Mesenchymal stem cell (in vitro differentiated cells and primary cell): Measurements from ENCODE around the gene PNPLA1.

Experiments
- DNase-seq: peaks from one replicate; pipeline ENCODE4 v3.0.0-alpha.2; 2013
- H2AFZ ChIP-seq: one replicate; pipeline ENCODE4 v1.6.1; 2013; ENCODE audit warnings: low read depth, mild to moderate bottlenecking, control low read depth, inconsistent platforms, low read length, moderate library complexity
- H2AK5ac ChIP-seq: 2 replicates; pipeline ENCODE4 v1.6.1; 2013; ENCODE audit warnings: low read length, moderate library complexity, mild to moderate bottlenecking, inconsistent platforms; ENCODE audit not compliant: severe bottlenecking
- H2BK120ac ChIP-seq: one replicate; pipeline ENCODE4 v1.6.1; 2013; ENCODE audit warnings: low read depth, mild to moderate bottlenecking, inconsistent platforms, low read length, moderate library complexity
- H2BK12ac ChIP-seq, 2 experiments: one replicate each; pipeline ENCODE4 v1.6.1; 2013; ENCODE audit warnings: inconsistent platforms in 2 of 2, low read length in 2 of 2, mild to moderate bottlenecking in 2 of 2, moderate library complexity in 2 of 2, control low read depth in 1 of 2
- H2BK15ac ChIP-seq: one replicate; pipeline ENCODE4 v1.6.1; 2013; ENCODE audit warnings: mild to moderate bottlenecking, low read depth, inconsistent platforms; ENCODE audit not compliant: poor library complexity, severe bottlenecking
- H2BK5ac ChIP-seq: 2 replicates; pipeline ENCODE4 v1.6.1; 2013; ENCODE audit warnings: low read depth, mild to moderate bottlenecking, low read length, control low read depth, inconsistent platforms; ENCODE audit not compliant: poor library complexity, severe bottlenecking
- H3K14ac ChIP-seq, 2 experiments: one replicate each; pipeline ENCODE4 v1.6.1; 2013; ENCODE audit warnings: inconsistent platforms in 2 of 2, low read length in 2 of 2, control low read depth in 1 of 2, mild to moderate bottlenecking in 1 of 2, moderate library complexity in 1 of 2
- H3K18ac ChIP-seq, 2 experiments: one replicate each; pipeline ENCODE4 v1.6.1; 2013; ENCODE audit warnings: inconsistent platforms in 2 of 2, low read length in 2 of 2, control low read depth in 1 of 2, low read depth in 1 of 2, mild to moderate bottlenecking in 1 of 2
- H3K23ac ChIP-seq, 2 experiments: one replicate each; pipeline ENCODE4 v1.6.1; 2013; ENCODE audit warnings: inconsistent platforms in 2 of 2, low read length in 2 of 2, mild to moderate bottlenecking in 2 of 2, moderate library complexity in 2 of 2, control low read depth in 1 of 2
- H3K27ac ChIP-seq: 2 replicates; pipeline ENCODE4 v1.5.1; 2013; ENCODE audit warnings: mild to moderate bottlenecking, moderate library complexity, low read length, control low read depth, inconsistent platforms; ENCODE audit not compliant: poor library complexity, severe bottlenecking
- H3K27me3 ChIP-seq, 2 experiments: 2 replicates each; pipeline versions ENCODE4 v1.6.1 to v1.7.0; 2013; ENCODE audit warnings: low read length in 2 of 2, mild to moderate bottlenecking in 2 of 2, moderate library complexity in 2 of 2, control low read depth in 1 of 2, inconsistent platforms in 1 of 2; ENCODE audit not compliant: control insufficient read depth in 1 of 2, insufficient read depth in 1 of 2
- H3K36me3 ChIP-seq, 2 experiments: 2 replicates each; pipeline versions ENCODE4 v1.6.1 to v1.7.0; 2013; ENCODE audit warnings: low read length in 2 of 2, control low read depth in 1 of 2, inconsistent platforms in 1 of 2, low read depth in 1 of 2, mild to moderate bottlenecking in 1 of 2; ENCODE audit not compliant: insufficient read depth in 2 of 2, control insufficient read depth in 1 of 2
- H3K4ac ChIP-seq, 2 experiments: one replicate each; pipeline ENCODE4 v1.6.1; 2013; ENCODE audit warnings: inconsistent platforms in 2 of 2, low read length in 2 of 2, mild to moderate bottlenecking in 2 of 2, moderate library complexity in 2 of 2, control low read depth in 1 of 2, low read depth in 1 of 2
- H3K4me1 ChIP-seq: 2 replicates; pipeline ENCODE4 v1.6.1; 2013; ENCODE audit warnings: low read depth, low read length, control low read depth; ENCODE audit not compliant: control insufficient read depth, insufficient read depth
- H3K4me2 ChIP-seq: 2 replicates; pipeline ENCODE4 v1.6.1; 2013; ENCODE audit warnings: low read length, mild to moderate bottlenecking, inconsistent platforms; ENCODE audit not compliant: poor library complexity, severe bottlenecking
- H3K4me3 ChIP-seq, 2 experiments: 2 replicates each; pipeline versions ENCODE4 v1.5.1 to v1.7.0; 2013; ENCODE audit warnings: low read length in 2 of 2, mild to moderate bottlenecking in 2 of 2, control low read depth in 1 of 2, low read depth in 1 of 2; ENCODE audit not compliant: insufficient read depth in 1 of 2
- H3K79me1 ChIP-seq: replicated peaks from 2 replicates; pipeline ENCODE4 v1.6.1; 2013; ENCODE audit warnings: mild to moderate bottlenecking, control low read depth, low read length, inconsistent platforms; ENCODE audit not compliant: poor library complexity, severe bottlenecking
- H3K9ac ChIP-seq: 2 replicates; pipeline ENCODE4 v1.7.0; 2013; ENCODE audit warnings: mild to moderate bottlenecking, low read length, moderate library complexity
- H3K9me3 ChIP-seq: 2 replicates; pipeline ENCODE4 v1.7.0; 2013; ENCODE audit warnings: mild to moderate bottlenecking, low read length; ENCODE audit not compliant: control insufficient read depth
- H4K8ac ChIP-seq: one replicate; pipeline ENCODE4 v1.6.1; 2013; ENCODE audit warnings: inconsistent platforms, mild to moderate bottlenecking, low read length, moderate library complexity
- H4K91ac ChIP-seq: one replicate; pipeline ENCODE4 v1.6.1; 2013; ENCODE audit warnings: mild to moderate bottlenecking, low read length, inconsistent platforms
- WGBS: methylation state at CpG from one replicate; pipeline ENCODE4 v1.1.7; 2013; ENCODE audit warnings: mixed read lengths; 5-methylcytosine and 5-hydroxymethylcytosine counted together

PNPLA1 gene

DNA sequence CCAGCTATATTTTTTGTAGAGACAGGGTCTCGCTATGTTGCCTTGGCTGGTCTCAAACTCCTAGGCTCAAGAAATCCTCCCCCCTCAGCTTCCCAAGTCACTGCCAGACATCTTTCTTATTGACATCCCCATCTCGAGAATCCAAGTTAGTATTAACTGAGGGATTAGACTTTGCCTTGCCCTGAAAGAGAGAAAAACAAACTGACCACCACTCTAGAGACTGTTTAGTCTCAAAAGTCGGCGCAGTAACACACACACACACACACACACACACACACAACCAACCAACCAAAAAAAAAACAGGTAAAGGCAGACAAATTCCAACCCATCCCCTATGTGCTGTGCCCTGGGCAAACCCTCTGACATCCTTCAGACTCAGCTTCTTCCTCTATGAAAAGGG is 27.2 kb upstream of the PNPLA1 start:
- H3K36me3 ChIP-seq = no peaks in the 10 kb centered on the region
- no peak overlapping the region for H3K4ac ChIP-seq
- H3K4me2 ChIP-seq = no peak overlapping the region
- H3K9me3 ChIP-seq = no peaks in the 10 kb centered on the region
- no peak overlapping the region for H2BK120ac ChIP-seq
- no peak overlapping the region for H3K14ac ChIP-seq
- 73% methylated on average over 4 of the region's 4 CpGs for WGBS
- no peaks in the 10 kb centered on the region for H3K79me1 ChIP-seq
- no peaks in the 10 kb centered on the region for H3K4me1 ChIP-seq
- H3K23ac ChIP-seq = no peak overlapping the region
- no peak for DNase-seq
- peaks cover 0 to 6% of the 10 kb centered on the region in 2 experiments for H3K27me3 ChIP-seq
- no peak overlapping the region for H2AK5ac ChIP-seq
- no peak overlapping the region for H2BK15ac ChIP-seq
- H3K4me3 ChIP-seq = no peak overlapping the region
- no peak overlapping the region for H2AFZ ChIP-seq
- no peak overlapping the region for H3K9ac ChIP-seq
- no peak overlapping the region for H4K8ac ChIP-seq
- no peak overlapping the region for H2BK12ac ChIP-seq
- no peak overlapping the region for H3K27ac ChIP-seq
- H2BK5ac ChIP-seq = no peak overlapping the region
- H3K18ac ChIP-seq = no peak overlapping the region
- H4K91ac ChIP-seq = no peak overlapping the region

DNA sequence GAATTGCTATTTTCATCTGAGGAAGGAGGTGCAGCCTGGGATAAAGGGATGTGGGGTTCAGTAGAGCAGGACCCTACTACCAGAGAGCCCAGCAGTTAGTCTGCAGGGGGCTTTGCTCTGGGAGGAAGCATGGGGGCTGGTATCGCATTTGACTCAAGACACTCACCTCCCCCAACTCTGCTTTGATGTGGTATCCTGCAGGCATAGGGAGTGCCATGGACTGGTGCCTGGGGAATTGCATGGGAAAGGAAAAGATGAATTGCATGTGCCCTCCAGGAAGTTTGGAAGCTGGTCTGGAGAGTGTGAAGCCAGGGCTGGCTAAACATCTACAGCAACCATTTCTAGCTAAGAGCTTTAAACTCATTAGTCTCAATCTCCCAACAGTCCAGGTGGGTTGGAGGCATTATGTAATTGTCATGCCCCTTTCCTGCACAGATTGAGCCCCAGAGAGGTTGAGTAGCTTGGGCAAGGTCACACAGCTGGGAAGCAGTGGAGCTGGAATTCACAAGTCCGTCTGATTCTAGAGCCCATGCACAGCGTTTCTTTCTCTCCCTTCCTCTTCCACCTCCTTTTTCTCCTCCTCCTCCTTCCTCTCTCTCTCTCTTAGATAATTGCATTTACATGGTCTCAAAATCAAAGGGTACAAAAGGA is 26.2 kb upstream of the PNPLA1 start:
- H4K91ac ChIP-seq = no peak overlapping the region
- H3K4me1 ChIP-seq = peaks cover 2% of the 10 kb centered on the region
- no peaks in the 10 kb centered on the region for H3K9me3 ChIP-seq
- H3K14ac ChIP-seq = no peak overlapping the region
- H2AFZ ChIP-seq = no peak overlapping the region
- no peak for DNase-seq
- no peak overlapping the region for H3K27ac ChIP-seq
- no peak overlapping the region for H3K4me2 ChIP-seq
- H2BK15ac ChIP-seq = no peak overlapping the region
- H3K27me3 ChIP-seq = peaks cover 0 to 6% of the 10 kb centered on the region in 2 experiments
- H3K9ac ChIP-seq = no peak overlapping the region
- no peaks in the 10 kb centered on the region for H3K36me3 ChIP-seq
- no peaks in the 10 kb centered on the region for H3K79me1 ChIP-seq
- H4K8ac ChIP-seq = no peak overlapping the region
- H3K23ac ChIP-seq = no peak overlapping the region
- no peak overlapping the region for H2BK120ac ChIP-seq
- H2BK12ac ChIP-seq = no peak overlapping the region
- H3K18ac ChIP-seq = no peak overlapping the region
- no peak overlapping the region for H3K4ac ChIP-seq
- 40% methylated on average over 1 of the region's 3 CpGs for WGBS
- no peak overlapping the region for H3K4me3 ChIP-seq
- H2AK5ac ChIP-seq = no peak overlapping the region
- H2BK5ac ChIP-seq = no peak overlapping the region

DNA sequence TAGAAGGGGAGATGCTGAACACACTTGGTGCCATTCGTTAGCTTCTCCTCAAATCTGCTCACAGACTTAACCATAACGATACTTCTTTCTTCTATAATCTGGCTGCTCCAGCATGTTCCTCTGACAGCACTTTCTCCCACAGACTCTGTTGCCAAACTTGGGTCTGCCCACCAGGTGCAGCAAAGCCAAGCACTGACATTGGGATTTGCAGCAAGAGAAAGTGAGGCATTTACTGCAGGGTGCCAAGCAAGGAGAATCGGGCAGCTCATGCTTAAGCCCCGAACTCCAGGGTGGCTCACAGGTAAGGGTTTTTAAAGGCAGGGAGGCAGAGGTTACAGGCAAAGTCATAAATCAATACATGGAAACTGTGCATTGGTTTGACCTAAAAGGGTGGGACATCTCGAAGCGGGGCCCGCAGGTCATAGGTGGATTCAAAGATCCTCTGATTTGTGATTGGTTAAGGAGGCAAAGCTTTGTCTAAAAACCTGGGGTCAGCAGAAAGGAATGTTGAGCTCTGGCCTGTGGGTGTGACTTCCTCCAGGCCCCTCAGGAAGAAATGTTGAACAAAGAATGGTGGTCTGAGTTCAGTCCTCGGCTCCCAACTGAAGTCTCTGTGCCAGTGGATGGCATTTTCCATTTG is 25.1 kb upstream of the PNPLA1 start:
- H3K79me1 ChIP-seq = no peaks in the 10 kb centered on the region
- H3K27me3 ChIP-seq = peaks cover 0 to 6% of the 10 kb centered on the region in 2 experiments
- no peak overlapping the region for H3K14ac ChIP-seq
- no peak overlapping the region for H2BK15ac ChIP-seq
- H2BK12ac ChIP-seq = no peak overlapping the region
- H2AK5ac ChIP-seq = no peak overlapping the region
- H3K18ac ChIP-seq = no peak overlapping the region
- peak overlapping the region; percentile 21 for H2AFZ ChIP-seq
- H3K27ac ChIP-seq = no peak overlapping the region
- H4K8ac ChIP-seq = no peak overlapping the region
- no peak overlapping the region for H4K91ac ChIP-seq
- H2BK120ac ChIP-seq = no peak overlapping the region
- H3K23ac ChIP-seq = no peak overlapping the region
- no peak overlapping the region for H2BK5ac ChIP-seq
- H3K9ac ChIP-seq = no peak overlapping the region
- no peak overlapping the region for H3K4ac ChIP-seq
- H3K4me3 ChIP-seq = no peak overlapping the region
- H3K9me3 ChIP-seq = no peaks in the 10 kb centered on the region
- H3K36me3 ChIP-seq = no peaks in the 10 kb centered on the region
- peaks cover 3% of the 10 kb centered on the region for H3K4me1 ChIP-seq
- WGBS = 70% methylated on average over 8 of the region's 8 CpGs
- no peak overlapping the region for H3K4me2 ChIP-seq
- no peak for DNase-seq

DNA sequence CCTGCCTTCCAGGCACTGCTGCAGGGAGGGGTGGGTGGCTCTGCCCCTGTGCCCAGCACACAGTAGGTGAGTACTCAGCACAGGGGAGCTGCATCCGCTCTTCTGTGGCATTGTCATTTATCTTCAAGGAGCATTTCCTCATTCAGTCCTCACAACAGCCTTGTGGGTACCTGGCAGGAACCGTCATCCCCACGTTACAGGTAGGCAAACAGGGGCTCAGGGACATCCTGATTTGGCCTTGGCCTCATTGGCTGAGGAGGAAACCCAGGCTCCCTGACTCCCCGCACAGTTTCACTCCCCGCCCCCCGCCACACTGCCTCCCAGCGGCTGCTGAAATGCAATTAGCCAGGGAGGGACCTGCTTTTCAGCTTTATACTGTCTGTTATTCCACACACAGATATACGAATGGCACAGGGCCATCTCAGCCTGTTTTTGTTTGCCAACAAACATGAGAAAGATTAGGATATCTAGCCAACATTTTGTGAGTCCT is 24.2 kb upstream of the PNPLA1 start:
- Histone ChIP-seq H3K4ac (no peak overlapping the region), H3K79me1 (no peaks in the 10 kb centered on the region), H3K4me2 (no peak overlapping the region), H3K4me1 (peaks cover 3% of the 10 kb centered on the region), H2BK5ac (no peak overlapping the region), H3K23ac (no peak overlapping the region), H3K9ac (no peak overlapping the region), H2AFZ (no peak overlapping the region), H2BK12ac (no peak overlapping the region), H4K91ac (no peak overlapping the region), H3K4me3 (no peak overlapping the region), H4K8ac (no peak overlapping the region), H2BK15ac (no peak overlapping the region), H3K18ac (no peak overlapping the region), H2BK120ac (no peak overlapping the region), H3K27me3 (peaks cover 0 to 6% of the 10 kb centered on the region in 2 experiments), H3K27ac (no peak overlapping the region), H2AK5ac (no peak overlapping the region), H3K9me3 (no peaks in the 10 kb centered on the region), H3K14ac (no peak overlapping the region), H3K36me3 (no peaks in the 10 kb centered on the region)
- 75% methylated on average over 8 of the region's 8 CpGs for WGBS
- no peak for DNase-seq
